Measurements from ENCODE around the gene IFI6.
A peak's percentile ranks its signal among the peaks of the same experiment; 100 is the strongest.
"Not testable (repeated sequence)": the region's sequence is repeated elsewhere in the genome, so short reads cannot be mapped to it uniquely, and the experiment has no call there.

The IFI6 gene

GRCh38 chr1:27671964-27672749 is at the start of gene IFI6:
Gene IFI6 (minus strand): TSS chr1:27672192. CDS start chr1:27669314, 2,878 bp downstream.
- TF ChIP-seq ZNF274 (IDR thresholded peaks at IDR 0.05; ENCODE audit: low read depth, low read length) = no peak

GRCh38 chr1:27719286-27720251 is 47.6 kb upstream of the IFI6 start:
- H3K4me3 ChIP-seq (ENCODE audit: low read length) = no peak overlapping the region

More at GRCh38 chr1:27671964-27672749, at the start of gene IFI6:
- H3K4me3 ChIP-seq (ENCODE audit: low read length) = peak within 1 kb of the TSS; percentile 84

GRCh38 chr1:27716262-27716895 is 44.4 kb upstream of the IFI6 start:
- H3K4me3 ChIP-seq (ENCODE audit: low read length) = no peak overlapping the region
- no peak for TF ChIP-seq ZNF274 (IDR thresholded peaks at IDR 0.05; ENCODE audit: low read depth, low read length)

More at GRCh38 chr1:27719286-27720251, 47.6 kb upstream of the IFI6 start:
- TF ChIP-seq ZNF274 (IDR thresholded peaks at IDR 0.05; ENCODE audit: low read depth, low read length) = no peak

GRCh38 chr1:27713869-27714513 is 42.0 kb upstream of the IFI6 start:
- no peak overlapping the region for H3K4me3 ChIP-seq (ENCODE audit: low read length)
- TF ChIP-seq ZNF274 (IDR thresholded peaks at IDR 0.05; ENCODE audit: low read depth, low read length) = no peak

GRCh38 chr1:27713139-27713725 is 41.2 kb upstream of the IFI6 start:
- no peak overlapping the region for H3K4me3 ChIP-seq (ENCODE audit: low read length)
- no peak for TF ChIP-seq ZNF274 (IDR thresholded peaks at IDR 0.05; ENCODE audit: low read depth, low read length)

- no peak for TF ChIP-seq ZNF274 (IDR thresholded peaks at IDR 0.05; ENCODE audit: low read depth, low read length)
- no peak overlapping the region for H3K4me3 ChIP-seq (ENCODE audit: low read length)
Observed at GRCh38 chr1:27710574-27710973, 38.6 kb upstream of the IFI6 start.

- no peak for TF ChIP-seq ZNF274 (IDR thresholded peaks at IDR 0.05; ENCODE audit: low read depth, low read length)
- no peak overlapping the region for H3K4me3 ChIP-seq (ENCODE audit: low read length)
Observed at GRCh38 chr1:27705545-27705944, 33.6 kb upstream of the IFI6 start.

GRCh38 chr1:27704958-27705357 is 33.0 kb upstream of the IFI6 start:
- TF ChIP-seq ZNF274 (IDR thresholded peaks at IDR 0.05; ENCODE audit: low read depth, low read length) = no peak
- no peak overlapping the region for H3K4me3 ChIP-seq (ENCODE audit: low read length)

- not testable (repeated sequence) for H3K4me3 ChIP-seq (ENCODE audit: low read length)
Observed at GRCh38 chr1:27696835-27697234, 24.8 kb upstream of the IFI6 start.

GRCh38 chr1:27690183-27690582 is 18.2 kb upstream of the IFI6 start:
- TF ChIP-seq ZNF274 (IDR thresholded peaks at IDR 0.05; ENCODE audit: low read depth, low read length) = no peak
- H3K4me3 ChIP-seq (ENCODE audit: low read length) = no peak overlapping the region

- peak overlapping the region; percentile 45; the same call in 1 of the 2 replicates for H3K4me3 ChIP-seq (ENCODE audit: low read length)
- no peak for TF ChIP-seq ZNF274 (IDR thresholded peaks at IDR 0.05; ENCODE audit: low read depth, low read length)
Observed at GRCh38 chr1:27689423-27690173, 17.6 kb upstream of the IFI6 start.

GRCh38 chr1:27687906-27688305 is 15.9 kb upstream of the IFI6 start:
- no peak overlapping the region for H3K4me3 ChIP-seq (ENCODE audit: low read length)
- no peak for TF ChIP-seq ZNF274 (IDR thresholded peaks at IDR 0.05; ENCODE audit: low read depth, low read length)
